HG02763 (cell line): ENCODE data around the gene PLCG1.

Experiments
- ATAC-seq: cut with Tn5 transposase; IDR thresholded peaks from one replicate; pipeline ENCODE4 v1.9.1; 2021; ENCODE audit warnings: mild to moderate bottlenecking, moderate library complexity; ENCODE audit not compliant: unreplicated experiment

PLCG1 gene

DNA sequence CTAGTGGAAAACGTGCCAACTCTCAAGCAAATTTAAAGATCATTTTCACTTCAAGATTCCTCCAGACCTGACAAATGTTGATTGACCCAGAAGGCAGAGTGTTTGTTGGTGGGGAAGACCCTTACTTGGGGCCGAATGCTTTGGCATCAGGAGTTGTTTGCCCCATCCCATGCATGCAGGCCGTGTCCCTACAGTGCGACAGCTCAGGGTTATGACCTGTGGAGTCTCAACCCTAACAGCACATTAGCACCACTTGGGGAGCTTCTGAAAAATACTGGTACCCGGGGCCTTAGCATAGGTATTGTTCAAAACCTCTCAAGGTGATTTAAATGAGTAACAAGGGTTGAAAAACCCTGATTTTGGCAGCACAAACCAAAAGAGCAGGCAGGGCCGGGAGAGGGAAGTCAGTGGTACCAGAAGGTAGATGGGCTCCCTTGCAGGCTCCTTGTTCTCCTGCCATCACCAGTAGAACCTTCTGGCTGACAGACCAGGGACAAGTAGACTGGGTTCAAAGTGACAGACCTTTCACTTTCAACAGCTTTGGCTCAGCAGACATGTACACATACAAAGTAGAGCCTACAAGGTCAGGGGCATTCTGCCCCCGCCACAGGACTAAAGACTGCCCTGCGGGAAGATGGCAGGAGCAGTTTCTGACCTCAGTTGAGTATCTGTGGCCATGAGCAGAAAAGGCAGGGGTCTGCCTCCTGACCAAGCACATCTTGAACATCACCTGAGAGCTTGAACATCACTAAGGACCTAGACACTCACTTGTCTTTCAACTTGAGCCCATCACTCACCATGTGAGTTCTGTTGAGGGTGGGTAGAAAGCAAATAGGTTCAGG lies 39.6 kb downstream of the PLCG1 start:
- ATAC-seq, result no peak

DNA sequence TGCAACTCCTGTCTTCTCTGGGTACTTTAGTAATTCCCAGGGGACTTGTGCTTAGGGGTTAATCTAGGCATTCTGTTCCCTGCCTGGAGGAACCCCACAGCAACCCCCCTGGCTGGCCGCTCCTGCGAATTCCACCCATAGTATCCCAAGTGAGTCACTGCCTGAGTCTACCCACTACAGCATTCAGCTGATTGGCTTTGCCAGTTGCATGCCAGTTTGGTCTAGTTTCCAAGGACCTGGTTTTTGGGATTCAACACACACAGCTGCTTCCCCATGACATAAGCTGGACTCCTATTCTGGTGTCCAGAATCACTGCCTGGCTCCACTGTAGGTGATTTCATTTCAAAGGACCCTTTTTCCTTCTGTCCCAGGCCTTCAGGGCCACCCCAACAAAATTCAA lies 40.3 kb downstream of the PLCG1 start:
- ATAC-seq, result no peak

DNA sequence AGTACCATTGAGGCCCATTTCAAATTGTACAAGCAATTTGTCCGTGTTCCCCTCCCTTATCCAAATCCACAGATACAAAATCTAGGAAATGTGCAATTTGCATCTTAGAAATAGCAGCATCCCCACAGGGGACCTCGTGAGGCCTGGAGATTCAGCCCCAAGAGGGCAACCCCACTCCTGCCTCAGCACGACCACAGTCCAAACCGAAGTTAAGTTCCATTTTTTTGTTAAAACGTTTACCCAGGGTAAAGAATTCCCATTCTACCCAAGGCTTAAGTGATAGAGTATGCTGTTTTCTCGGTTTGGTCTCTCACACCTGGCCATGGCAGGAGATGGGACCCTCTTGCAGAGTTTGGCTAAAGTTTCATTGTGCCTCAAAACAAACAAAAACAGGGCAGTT lies 41.2 kb downstream of the PLCG1 start:
- no peak for ATAC-seq

DNA sequence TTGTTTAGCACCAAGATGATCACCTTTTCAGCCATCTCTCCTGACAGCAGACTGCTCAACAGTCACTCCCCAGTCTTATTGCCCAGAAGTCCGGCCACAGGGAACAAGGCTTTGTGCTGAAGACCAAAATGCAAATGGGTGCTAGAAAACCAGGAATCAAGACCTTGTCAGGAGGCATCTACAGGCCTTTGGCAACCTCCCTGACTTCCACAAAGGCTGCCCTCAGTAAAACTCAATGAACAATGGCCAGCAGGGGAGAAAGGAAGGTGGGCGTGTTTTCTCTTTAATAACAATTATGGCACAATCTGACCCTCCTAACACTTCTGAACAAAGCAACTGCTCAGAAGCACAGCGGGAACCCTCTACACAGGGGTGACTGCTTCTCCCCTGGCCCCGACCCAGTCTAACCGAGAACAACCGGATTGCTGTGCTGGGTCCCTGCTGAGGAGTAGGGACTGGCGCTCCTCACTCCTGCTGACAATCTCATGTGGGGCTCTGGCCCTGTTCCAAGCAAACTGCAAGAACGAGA lies 41.6 kb downstream of the PLCG1 start:
- no peak for ATAC-seq

GRCh38 chr20:41179961-41180360 lies 42.6 kb downstream of the PLCG1 start:
- ATAC-seq, result no peak

DNA sequence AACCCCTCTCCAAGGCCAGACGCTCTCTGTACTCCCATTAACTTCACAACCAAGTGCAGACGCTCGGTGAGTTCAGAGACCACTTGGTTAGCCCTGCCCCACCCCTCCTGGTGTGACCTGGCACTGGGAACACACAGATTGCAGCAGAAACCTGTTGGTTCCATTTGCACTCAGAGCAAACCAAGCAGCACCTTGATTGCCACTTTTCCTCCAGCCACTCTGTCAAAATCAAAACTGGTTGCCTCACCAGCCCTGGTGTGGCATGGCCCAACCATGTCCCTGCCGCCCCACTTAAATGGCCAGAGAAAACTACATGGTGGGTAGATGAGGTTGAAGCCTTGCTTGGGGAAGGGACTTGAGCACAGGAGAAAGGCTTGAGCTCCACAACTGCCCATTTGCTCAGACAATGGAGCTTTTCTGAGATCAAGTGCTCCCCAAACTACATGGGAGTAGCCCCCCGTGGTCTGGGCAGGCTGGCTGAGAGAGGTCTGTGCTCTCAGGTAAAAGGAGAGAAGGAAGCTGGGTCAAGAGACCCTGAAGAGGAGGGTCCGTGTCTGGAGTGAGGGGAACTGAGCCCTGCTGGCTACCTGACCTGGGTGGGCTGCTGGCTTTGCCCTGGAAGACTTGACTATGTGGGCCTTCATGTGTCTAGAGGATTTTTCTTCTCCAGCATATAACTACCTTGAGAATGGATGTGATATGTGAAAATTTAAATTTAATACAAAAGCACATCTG lies 43.4 kb downstream of the PLCG1 start:
- ATAC-seq, result no peak

DNA sequence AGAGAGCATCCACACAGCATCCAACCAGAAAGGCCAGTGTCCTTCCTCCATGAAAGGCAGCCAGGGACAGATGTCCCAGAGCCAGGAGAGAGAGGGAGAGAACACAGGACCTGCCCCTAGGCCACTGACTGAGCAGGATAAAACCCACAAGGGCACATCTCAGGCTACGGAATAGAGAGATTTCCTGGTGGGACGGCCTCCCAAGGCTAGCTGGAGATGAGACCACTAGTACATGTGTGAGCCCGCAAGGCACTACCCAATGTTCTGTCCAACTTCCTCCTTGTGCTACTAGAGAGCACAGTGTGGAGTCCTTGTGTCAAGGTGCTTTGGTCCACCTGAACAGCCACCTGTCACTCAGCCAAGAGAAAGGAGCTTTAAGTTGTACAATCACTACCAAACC lies 44.2 kb downstream of the PLCG1 start:
- no peak for ATAC-seq

- ATAC-seq, result no peak
Observed at GRCh38 chr20:41182296-41183212, 45.2 kb downstream of the PLCG1 start.

DNA sequence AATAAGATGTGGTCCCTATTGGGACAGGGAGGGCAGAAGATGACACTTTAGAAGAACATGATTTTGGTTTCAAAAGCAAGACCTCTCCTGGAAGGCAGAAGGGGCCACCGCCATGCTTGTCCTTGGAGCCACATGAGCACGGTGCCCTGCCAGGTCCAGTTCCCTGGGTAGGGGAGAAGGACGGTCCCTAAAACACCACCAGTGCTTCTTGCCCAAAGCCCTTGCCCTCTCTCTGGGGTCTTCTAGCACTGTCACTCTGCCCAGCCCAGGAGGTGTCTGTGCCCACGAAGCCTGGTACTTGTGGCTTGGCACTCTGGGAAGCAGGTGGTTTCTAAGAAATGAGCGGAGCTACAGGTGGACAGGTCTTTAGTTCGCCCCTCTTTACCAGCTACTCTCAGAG lies 46.0 kb downstream of the PLCG1 start:
- ATAC-seq, result no peak

- no peak for ATAC-seq
Observed at GRCh38 chr20:41183831-41184230, 46.5 kb downstream of the PLCG1 start.

DNA sequence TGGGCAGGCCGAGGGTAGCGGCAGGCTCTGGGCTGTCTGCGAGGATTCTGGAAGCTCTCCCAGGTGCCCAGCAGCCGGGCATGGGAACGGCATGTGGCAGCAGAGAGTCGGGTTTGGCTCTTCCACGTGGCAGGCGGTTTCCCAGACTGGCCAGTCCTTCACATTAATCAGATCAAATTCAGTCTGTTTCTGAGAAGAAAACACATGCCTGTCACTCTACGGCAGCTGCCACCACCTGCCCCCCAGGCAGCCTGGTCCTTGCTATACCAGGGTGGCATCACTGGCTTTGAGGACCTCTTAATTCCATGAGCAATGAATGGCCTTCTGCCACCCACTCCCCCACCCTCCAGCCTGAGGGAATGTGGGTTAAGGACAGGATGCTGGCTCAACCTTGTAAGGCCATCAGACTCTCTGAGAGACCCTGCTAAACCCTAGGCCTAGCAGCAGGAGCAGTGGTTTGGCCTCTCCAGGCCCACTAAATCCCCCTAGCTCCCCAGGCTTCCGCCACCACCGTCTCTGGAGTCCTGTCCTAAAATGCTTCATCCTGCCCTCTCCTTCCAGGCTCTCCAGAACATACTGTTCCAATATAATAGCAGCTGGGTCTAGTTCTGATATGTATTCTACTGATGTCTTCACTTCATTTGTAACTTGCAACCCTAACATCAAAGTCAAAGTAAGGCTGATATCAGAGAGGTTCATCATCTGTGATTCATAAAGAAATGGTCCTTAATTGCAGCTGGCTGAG lies 47.8 kb downstream of the PLCG1 start:
- ATAC-seq, result no peak

- ATAC-seq, result no peak
Observed at GRCh38 chr20:41187668-41188067, 50.3 kb downstream of the PLCG1 start.

DNA sequence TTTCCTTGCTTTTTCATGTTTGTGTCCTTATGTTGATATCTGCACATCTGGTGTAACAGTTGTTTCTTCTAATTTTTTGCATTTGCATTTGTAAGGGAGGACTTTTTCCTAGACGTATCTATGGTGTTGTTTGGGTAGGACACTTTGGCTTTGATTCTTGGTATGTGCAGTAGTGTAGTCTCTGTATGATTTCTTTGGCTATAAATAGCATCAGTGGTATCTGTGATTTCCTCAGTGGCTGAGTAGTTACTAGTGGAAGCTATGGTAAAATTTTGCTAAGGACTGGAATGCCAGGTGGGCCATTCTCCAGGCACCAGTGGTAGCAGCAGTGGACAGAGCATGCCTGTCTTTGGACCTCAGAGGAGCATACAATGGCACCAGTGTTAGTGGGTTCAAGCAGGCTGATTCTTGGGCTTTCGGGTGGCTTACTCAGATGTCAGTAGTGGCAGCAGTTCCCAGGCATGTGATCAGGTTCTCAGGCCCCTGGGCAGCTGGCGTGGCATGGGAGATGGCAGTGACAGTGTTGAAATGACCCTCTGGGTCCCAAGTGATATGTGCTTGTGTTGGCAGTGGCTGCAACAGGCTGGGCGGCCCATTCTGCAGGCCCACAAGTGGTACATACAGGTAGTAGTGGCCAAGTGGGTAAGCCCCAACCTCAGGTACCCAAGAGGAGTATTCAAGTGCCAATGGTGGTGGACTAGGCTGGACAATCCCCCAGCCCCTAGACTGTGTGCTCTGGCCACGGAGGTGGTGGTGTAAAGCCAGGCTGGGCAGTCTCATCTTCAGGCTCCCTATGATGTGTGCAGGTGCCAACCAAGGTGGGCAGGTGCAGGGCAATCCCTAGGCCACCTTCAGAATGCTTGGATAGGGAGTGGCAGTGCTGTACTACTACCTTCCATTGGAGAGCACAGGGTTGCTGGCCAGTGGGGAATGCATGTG lies 54.5 kb downstream of the PLCG1 start:
- no peak for ATAC-seq

GRCh38 chr20:41192575-41192974 lies 55.2 kb downstream of the PLCG1 start:
- ATAC-seq, result no peak

- ATAC-seq, result no peak
Observed at GRCh38 chr20:41196653-41197225, 59.4 kb downstream of the PLCG1 start.

- no peak for ATAC-seq
Observed at GRCh38 chr20:41198443-41198842, 61.1 kb downstream of the PLCG1 start.

GRCh38 chr20:41200446-41201202 lies 63.3 kb downstream of the PLCG1 start:
- no peak for ATAC-seq

DNA sequence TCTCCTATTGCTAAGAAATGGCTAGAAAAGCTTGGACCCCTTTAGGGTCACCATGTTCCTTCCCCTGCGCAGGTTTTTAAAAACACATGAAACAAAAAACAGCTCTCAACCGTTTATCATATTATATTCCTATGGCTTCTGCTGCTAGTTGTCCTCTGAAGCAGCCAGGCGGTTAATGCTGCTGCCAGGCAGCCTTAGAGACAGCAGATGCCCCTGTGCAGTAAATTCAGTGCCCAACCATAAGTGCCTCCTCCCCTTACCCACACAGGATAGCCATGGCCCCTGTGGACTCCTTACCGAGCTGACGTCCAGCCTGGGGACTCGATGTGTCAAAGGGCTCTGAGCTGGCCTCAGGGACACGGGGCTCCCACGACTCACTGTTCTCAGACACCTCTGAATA lies 64.4 kb downstream of the PLCG1 start:
- ATAC-seq, result no peak
